Heart right ventricle (tissue), 16 donors: ENCODE measurements around the gene DYNC1I1. TPM values are rescaled to one million over a fixed set of nuclear protein-coding genes. Genes with fewer than 3 reads are reported as not detected.
A peak's percentile ranks its signal among the peaks of the same experiment; 100 is the strongest.

ENCODE experiments used
- ATAC-seq, 8 donors: fragments of 200-7000 bp; cut with Tn5 transposase; one replicate each; pipeline ENCODE4 v1.9.1; 2020; ENCODE audit warnings: mild to moderate bottlenecking in 8 of 8, moderate library complexity in 8 of 8, moderate number of reproducible peaks in 1 of 8
- DNase-seq, 2 donors: peaks; one replicate each; pipeline ENCODE4 v3.0.0-alpha.2; 2020
- H3K27ac ChIP-seq, 10 donors: fragments of 200-600 bp; sonication (generic) in 2 of 10; one replicate each; pipeline versions ENCODE4 v1.5.0 to v1.8.0; 2020 to 2022; ENCODE audit warnings: mild to moderate bottlenecking in 3 of 10
- H3K27me3 ChIP-seq, 7 donors: fragments of 200-600 bp; one replicate each; pipeline ENCODE4 v1.8.0; 2021 to 2022; ENCODE audit warnings: mild to moderate bottlenecking in 2 of 7
- H3K36me3 ChIP-seq, 9 donors: fragments of 200-600 bp; sonication (generic) in 1 of 9; one replicate each; pipeline versions ENCODE4 v1.5.0 to v1.8.0; 2020 to 2022; ENCODE audit warnings: mild to moderate bottlenecking in 2 of 9
- H3K4me1 ChIP-seq, 9 donors: fragments of 200-600 bp; sonication (generic) in 1 of 9; one replicate each; pipeline versions ENCODE4 v1.5.0 to v1.8.0; 2020 to 2022; ENCODE audit warnings: mild to moderate bottlenecking in 4 of 9
- H3K4me3 ChIP-seq, 10 donors: fragments of 200-600 bp; sonication (generic) in 2 of 10; one replicate each; pipeline versions ENCODE4 v1.5.0 to v1.8.0; 2020 to 2022; ENCODE audit warnings: mild to moderate bottlenecking in 7 of 10, moderate library complexity in 2 of 10
- H3K9me3 ChIP-seq, 11 donors: fragments of 200-600 bp in 10 of 11; sonication (generic) in 2 of 11; one replicate each; pipeline versions ENCODE4 v1.5.0 to v1.8.0; 2013 to 2022; ENCODE audit warnings: mild to moderate bottlenecking in 2 of 11, control low read depth in 1 of 11, moderate library complexity in 1 of 11
- CTCF ChIP-seq, 9 donors: fragments of 200-600 bp; sonication (generic) in 2 of 9; IDR thresholded peaks; one replicate each; pipeline versions ENCODE4 v1.5.0 to v1.8.0; 2021 to 2022; ENCODE audit warnings: antibody characterized with exemption in 9 of 9, mild to moderate bottlenecking in 5 of 9, moderate library complexity in 1 of 9
- WGBS, 2 donors: extraction: QIAGEN DNeasy Blood & Tissue Kit; methylation state at CpG; one replicate each; pipeline ENCODE4 v1.1.7; 2013; ENCODE audit warnings: inconsistent platforms in 1 of 2; 5-methylcytosine and 5-hydroxymethylcytosine counted together
- intact Hi-C, 10 donors: fragments of 100-400 bp; cut with DNase I; formaldehyde crosslinking; loops; one replicate each; pipeline versions ENCODE4 v1.11.1 to v1.14.2; 2022
- polyA plus RNA-seq, 2 donors: library from polyadenylated mRNA; stranded (reverse); fragments of 200-250 nt; gene quantifications; one replicate each; pipeline ENCODE4 v1.2.3, GENCODE V29; 2013
- total RNA-seq, 10 donors: library from RNA; stranded (reverse); fragmentation: NEBNext Ultra II Directional in 3 of 10; extraction: Animal tissue kit (Norgen Biotek cat#: 25700) in 3 of 10; gene quantifications; one replicate each; pipeline versions ENCODE4 v1.2.1 to v1.2.4, GENCODE V29; 2021 to 2023
- donor health status: Arrhythmogenic right ventricular cardiomyopathy.
- donor health status: ischemic (EF 13 %, LVEDD 7.1; RV severe dilation, severe dysfunction).
- donor health status: healthy with polysubstance abuse.
- donor health status: DM: no; HTN: yes; CAD: no.
- donor health status: DM: no; HTN: no; CAD: no.
- donor health status: ischemic (EF 25% LVEDD 6.9; RV normal size, moderate dysfunction).
- donor health status: ischemic (EF 25% LVEDD 5.7; RV mildly dilated, moderate dysfunction).
- donor health status: healthy.
- donor health status: DM: yes; HTN: yes; CAD: no.
- donor health status: Ischemic cardiomyopathy.
- donor health status: ischemic (EF 35%, LVEDD 5.7; RV mildly dilated, moderate dysfunction).
- donor health status: nonischemic (EF 11% LVEDD 7.7; RV severe dilation, severe dysfunction).
- donor health status: DM: yes; HTN: yes; CAD: no.
- donor health status: PGD.
- donor health status: ischemic (EF 29% LVEDD 5.4; RV normal size, mild dysfunction).
- donor health status: nonischemic (EF 23%, LVEDD 6.1; RV moderate dilation, normal function).

The DYNC1I1 gene
- total and polyA plus RNA-seq, 12 donors = 6.4 to 43.4 (median 35.6) TPM

- DNase-seq = no peak
- no peak for ATAC-seq
- 87% methylated on average over 8 of the region's 8 CpGs for WGBS, 2 donors
- Histone ChIP-seq H3K4me1 (peaks cover 0 to 9% (median 0%) of the 10 kb centered on the region in 9 donors), H3K27me3 (peaks cover 0 to 6% (median 0%) of the 10 kb centered on the region in 7 donors), H3K4me3 (no peak overlapping the region), H3K27ac (no peak overlapping the region), H3K36me3 (no peaks in the 10 kb centered on the region), H3K9me3 (no peaks in the 10 kb centered on the region)
- intact Hi-C loops = loop anchor here (2.0 to 10.0 kb wide), 12 partner anchors 147 to 1917 kb away; partner anchors contain the start of gene DLX5 (in 1 of the 10)
- no peak for TF ChIP-seq CTCF (IDR thresholded peaks at IDR 0.05)
Observed at GRCh38 chr7:95917634-95918033, 145.3 kb downstream of the DYNC1I1 start.

- Histone ChIP-seq H3K4me1 (peaks cover 0 to 9% (median 0%) of the 10 kb centered on the region in 9 donors), H3K9me3 (no peaks in the 10 kb centered on the region), H3K27me3 (peaks cover 0 to 6% (median 0%) of the 10 kb centered on the region in 7 donors), H3K4me3 (no peak overlapping the region), H3K27ac (no peak overlapping the region), H3K36me3 (no peaks in the 10 kb centered on the region)
- intact Hi-C loops = loop anchor here (5.0 to 10.0 kb wide), 10 partner anchors 145 to 1915 kb away; partner anchors contain the start of gene DLX5 (in 1 of the 10)
- ATAC-seq = no peak
- DNase-seq = no peak
- peak in 2 of 9 donors; percentile 6 to 8 for TF ChIP-seq CTCF (IDR thresholded peaks at IDR 0.05)
- 92 to 95% methylated on average over 2 of the region's 2 CpGs for WGBS, 2 donors
Observed at GRCh38 chr7:95919556-95919955, 147.2 kb downstream of the DYNC1I1 start.

- 77 to 85% methylated on average over 3 of the region's 3 CpGs for WGBS, 2 donors
- no peak for TF ChIP-seq CTCF (IDR thresholded peaks at IDR 0.05)
- Histone ChIP-seq H3K36me3 (no peaks in the 10 kb centered on the region), H3K4me1 (peaks cover 0 to 6% (median 0%) of the 10 kb centered on the region in 9 donors), H3K27ac (no peak overlapping the region), H3K27me3 (peaks cover 0 to 5% (median 0%) of the 10 kb centered on the region in 7 donors), H3K4me3 (no peak overlapping the region), H3K9me3 (no peaks in the 10 kb centered on the region)
- no peak for ATAC-seq
- DNase-seq = no peak
- intact Hi-C loops = loop anchor here in 1 of 10 donors (10.0 kb wide), 2 partner anchors 153 to 1143 kb away; no protein-coding TSS in a partner anchor
Observed at GRCh38 chr7:95921543-95921942, 149.2 kb downstream of the DYNC1I1 start.

GRCh38 chr7:95922191-95922590 is 149.8 kb downstream of the DYNC1I1 start:
- peaks cover 0 to under 1% (median 0%) of the 10 kb centered on the region in 9 donors for H3K4me1 ChIP-seq
- WGBS, 2 donors = 63 to 72% methylated on average over 3 of the region's 3 CpGs
- H3K36me3 ChIP-seq = no peaks in the 10 kb centered on the region
- H3K27ac ChIP-seq = no peak overlapping the region
- no peaks in the 10 kb centered on the region for H3K9me3 ChIP-seq
- ATAC-seq = no peak
- peaks cover 0 to 5% (median 0%) of the 10 kb centered on the region in 7 donors for H3K27me3 ChIP-seq
- no peak overlapping the region for H3K4me3 ChIP-seq
- TF ChIP-seq CTCF (IDR thresholded peaks at IDR 0.05) = no peak
- intact Hi-C loops = loop anchor here in 1 of 10 donors (10.0 kb wide), 2 partner anchors 153 to 1143 kb away; no protein-coding TSS in a partner anchor
- no peak for DNase-seq
